ENCODE measurements around the gene SPDYE17.
"Not testable (repeated sequence)": the region's sequence is repeated elsewhere in the genome, so short reads cannot be mapped to it uniquely, and the experiment has no call there.

Gene SPDYE17

GRCh38 chr7:77032261-77032660 is at the start of gene SPDYE17:
SPDYE17 (minus strand) TSS chr7:77032361; CDS start chr7:77030570, 1,791 bp downstream.
- not testable (repeated sequence) for FAIRE-seq; DNase-seq (ENCODE audit: insufficient read length, low spot score)

DNA sequence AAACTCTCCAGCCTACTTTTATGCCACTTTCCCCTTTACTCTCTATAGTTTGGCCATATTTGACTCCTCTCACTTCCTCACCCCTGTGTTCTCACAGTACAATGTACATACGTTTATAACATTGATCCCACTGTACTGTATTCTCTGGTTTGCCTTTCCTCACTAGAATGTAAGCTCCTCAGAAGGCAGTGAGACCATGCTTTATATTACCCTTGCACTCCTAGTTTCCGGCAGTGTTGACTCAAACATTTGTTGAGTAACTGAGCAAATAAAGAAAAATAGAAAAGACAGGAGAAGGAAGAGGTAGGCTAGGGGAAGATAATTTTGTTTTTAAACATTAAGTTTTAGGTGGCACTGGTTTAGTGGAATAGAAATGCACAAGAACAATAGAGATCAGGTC is 48.1 kb upstream of the SPDYE17 start:
- DNase-seq (ENCODE audit: insufficient read length, low spot score); FAIRE-seq: not testable (repeated sequence)

DNA sequence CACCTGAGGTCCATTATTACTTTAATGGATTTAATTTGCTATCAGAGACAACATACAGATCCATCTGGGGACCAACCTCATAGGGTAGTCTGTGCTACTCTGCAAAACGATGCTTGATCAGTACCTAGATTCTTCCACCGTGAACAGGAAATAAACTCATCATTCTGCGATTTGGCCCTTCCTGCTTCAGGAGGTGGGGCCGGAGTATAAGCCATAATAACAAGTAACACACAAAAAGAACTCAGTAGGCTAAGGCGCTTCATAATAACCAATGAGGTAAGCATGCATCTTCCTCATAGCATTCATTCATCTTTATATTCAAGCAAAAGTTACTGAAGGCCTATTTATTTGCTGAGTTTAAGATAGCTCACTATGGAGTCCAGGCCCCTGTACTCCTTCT is 47.5 kb upstream of the SPDYE17 start:
- not testable (repeated sequence) for FAIRE-seq

GRCh38 chr7:77079112-77079511 is 47.0 kb upstream of the SPDYE17 start:
- DNase-seq (ENCODE audit: insufficient read length, low spot score); FAIRE-seq: not testable (repeated sequence)

More for the DNA sequence above, 47.5 kb upstream of the SPDYE17 start:
- DNase-seq (ENCODE audit: insufficient read length, low spot score) = not testable (repeated sequence)

- not testable (repeated sequence) for DNase-seq (ENCODE audit: insufficient read length, low spot score); FAIRE-seq
Observed at GRCh38 chr7:77077060-77077459, 44.9 kb upstream of the SPDYE17 start.

DNA sequence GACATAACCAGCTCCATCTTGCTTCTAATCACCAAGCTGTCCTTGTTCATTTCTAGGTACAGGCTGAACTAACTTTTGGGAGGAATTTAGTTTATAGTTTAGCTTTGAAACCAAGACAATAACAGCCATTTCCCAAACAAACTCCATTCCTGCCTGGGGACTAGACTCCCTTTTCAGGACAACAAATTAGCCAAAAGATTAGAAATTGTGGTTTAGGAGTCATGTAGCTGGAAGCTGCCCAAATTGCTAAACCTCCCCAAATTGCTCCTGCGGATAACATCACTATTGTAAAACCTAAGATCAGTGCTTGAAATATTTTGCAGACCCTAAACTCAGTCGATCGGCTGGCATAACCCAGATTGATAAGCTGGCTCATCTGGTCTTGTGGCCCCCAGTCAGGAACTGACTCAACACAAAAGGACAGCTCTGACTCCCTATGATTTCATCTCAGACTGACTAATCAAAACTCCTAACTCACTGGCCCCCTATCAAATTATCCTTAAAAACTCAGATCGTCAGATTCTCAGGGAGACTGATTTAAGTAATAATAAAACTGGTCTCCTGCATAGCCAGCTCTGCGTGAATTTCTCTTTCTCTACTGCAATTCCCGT is 42.7 kb upstream of the SPDYE17 start:
- DNase-seq (ENCODE audit: insufficient read length, low spot score) = not testable (repeated sequence)
- peak; percentile 90 for FAIRE-seq

- not testable (repeated sequence) for DNase-seq (ENCODE audit: insufficient read length, low spot score); FAIRE-seq
Observed at GRCh38 chr7:77071108-77071507, 38.9 kb upstream of the SPDYE17 start.

DNA sequence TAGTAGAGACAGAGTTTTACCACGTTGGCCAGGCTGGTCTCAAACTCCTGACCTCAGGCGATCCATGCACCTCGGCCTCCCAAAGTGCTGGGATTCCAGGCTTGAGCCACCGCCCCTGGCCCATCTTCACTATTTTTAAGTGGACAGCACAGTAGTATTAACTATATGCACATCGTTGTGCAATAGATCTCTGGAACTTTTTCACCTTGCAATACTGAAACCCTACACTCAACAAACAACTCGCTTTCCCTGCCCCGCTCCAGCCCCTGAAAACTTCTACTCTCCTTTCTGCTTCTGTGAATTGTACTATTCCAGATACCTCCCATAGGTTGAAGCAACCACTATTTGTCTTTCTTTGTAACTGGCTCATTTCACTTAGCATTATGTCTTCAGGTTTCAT is 33.7 kb upstream of the SPDYE17 start:
- DNase-seq (ENCODE audit: insufficient read length, low spot score); FAIRE-seq: not testable (repeated sequence)

GRCh38 chr7:77063732-77064131 is 31.6 kb upstream of the SPDYE17 start:
- DNase-seq (ENCODE audit: insufficient read length, low spot score); FAIRE-seq: not testable (repeated sequence)

DNA sequence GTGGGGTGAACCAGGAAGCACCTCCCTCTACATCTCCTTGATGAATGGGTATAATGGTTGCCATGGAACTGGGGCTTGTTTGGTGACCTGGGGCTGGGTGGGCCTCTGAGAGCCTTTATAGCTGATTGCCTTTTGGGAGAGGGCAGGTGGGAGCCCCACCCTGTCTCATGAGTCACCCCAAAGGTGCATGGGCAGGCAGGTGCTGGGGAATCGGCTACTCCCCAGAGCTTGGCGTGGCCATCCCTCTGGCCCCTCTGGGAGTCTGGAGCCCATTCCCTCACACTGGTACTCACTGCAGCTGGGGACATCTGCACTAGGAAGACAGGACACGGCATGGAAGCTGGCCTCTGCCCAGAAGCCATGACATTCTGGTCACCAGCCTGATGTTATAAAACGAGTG is 30.4 kb upstream of the SPDYE17 start, which contains the start of gene SPDYE18:
Gene SPDYE18, minus strand, starts transcription at position 2 of the 400 bp plus-strand sequence. CDS start 2,046 bp downstream, outside the sequence.
- not testable (repeated sequence) for FAIRE-seq; DNase-seq (ENCODE audit: insufficient read length, low spot score)

- not testable (repeated sequence) for DNase-seq (ENCODE audit: insufficient read length, low spot score); FAIRE-seq
Observed at GRCh38 chr7:77026349-77026748, 5.8 kb downstream of the SPDYE17 start.

DNA sequence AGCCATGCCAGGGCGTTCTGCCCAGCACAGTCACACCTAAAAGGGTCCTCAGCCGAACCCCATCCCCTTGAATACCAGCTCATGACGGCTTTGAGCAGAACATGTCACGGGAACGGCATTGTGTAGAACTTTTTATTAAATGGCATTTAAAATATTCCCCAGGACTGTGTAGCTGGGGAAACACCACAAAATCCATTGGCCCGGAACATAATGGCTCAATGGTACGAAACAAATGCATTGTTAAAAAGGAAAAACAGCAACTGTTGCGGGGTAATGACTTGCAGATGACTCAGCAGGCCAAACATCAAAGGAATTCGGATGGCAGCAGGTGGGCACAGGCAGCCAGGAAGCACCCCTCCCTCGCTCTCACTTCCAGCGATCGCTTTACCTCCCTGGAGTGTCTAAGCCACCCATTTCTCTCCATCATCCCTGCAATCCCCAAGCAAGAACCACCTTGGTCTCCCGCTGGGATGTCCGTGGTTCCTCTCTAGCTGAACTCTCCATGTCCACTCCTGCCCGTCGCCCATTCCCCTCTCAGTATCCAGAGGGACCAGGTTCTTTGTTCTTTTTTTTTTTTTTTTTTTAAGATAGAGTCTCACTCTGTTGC is 22.0 kb downstream of the SPDYE17 start:
- FAIRE-seq = peak; percentile 43
- not testable (repeated sequence) for DNase-seq (ENCODE audit: insufficient read length, low spot score)

GRCh38 chr7:77008000-77008399 is 24.2 kb downstream of the SPDYE17 start:
- FAIRE-seq = not testable (repeated sequence)
- DNase-seq (ENCODE audit: insufficient read length, low spot score) = peak; percentile 54

- peak; percentile 94 for FAIRE-seq
- DNase-seq (ENCODE audit: insufficient read length, low spot score) = not testable (repeated sequence)
Observed at GRCh38 chr7:77006127-77007110, 25.7 kb downstream of the SPDYE17 start.

GRCh38 chr7:77005461-77006057 is 26.6 kb downstream of the SPDYE17 start:
- not testable (repeated sequence) for FAIRE-seq; DNase-seq (ENCODE audit: insufficient read length, low spot score)

DNA sequence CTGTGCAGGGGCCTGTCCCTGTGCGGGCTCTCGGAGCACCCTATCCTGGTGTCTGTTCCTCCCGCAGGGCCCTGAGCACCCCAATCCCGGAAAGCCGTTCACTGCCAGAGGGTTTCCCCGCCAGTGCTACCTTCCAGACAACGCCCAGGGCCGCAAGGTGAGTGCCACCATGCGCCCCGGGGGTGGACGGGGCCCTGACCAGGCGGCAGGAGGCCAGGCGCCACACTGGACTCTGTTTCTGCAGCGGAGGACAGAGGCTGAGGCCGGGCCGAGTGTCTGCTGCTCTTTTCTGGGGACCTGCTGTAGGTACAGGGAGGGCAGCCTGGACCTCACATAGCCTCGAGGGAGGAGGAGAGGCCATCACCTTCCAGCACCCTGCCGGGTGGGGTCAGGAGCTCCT is 28.0 kb downstream of the SPDYE17 start:
- FAIRE-seq = not testable (repeated sequence)

DNA sequence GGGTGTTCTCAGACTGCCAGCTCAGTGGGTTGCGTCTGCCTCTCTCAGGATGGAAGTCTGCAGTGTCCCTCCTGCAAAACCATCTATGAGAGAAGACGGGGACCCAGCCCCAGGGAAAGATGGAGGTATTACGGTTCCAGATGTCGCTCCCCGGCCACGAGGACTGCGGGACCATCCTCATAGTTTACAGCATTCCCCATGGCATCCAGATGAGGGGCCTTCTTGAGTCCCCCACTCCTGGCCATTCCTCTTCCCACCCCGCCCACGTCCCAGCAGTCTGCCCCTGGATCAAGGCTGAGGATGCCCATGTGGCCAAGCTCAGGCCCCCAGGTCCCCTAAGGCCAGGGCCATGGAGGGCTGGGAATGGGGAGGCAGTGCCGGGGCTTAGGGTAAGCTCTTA is 28.9 kb downstream of the SPDYE17 start:
- not testable (repeated sequence) for DNase-seq (ENCODE audit: insufficient read length, low spot score); FAIRE-seq

More for the DNA sequence above, 28.0 kb downstream of the SPDYE17 start:
- not testable (repeated sequence) for DNase-seq (ENCODE audit: insufficient read length, low spot score)

DNA sequence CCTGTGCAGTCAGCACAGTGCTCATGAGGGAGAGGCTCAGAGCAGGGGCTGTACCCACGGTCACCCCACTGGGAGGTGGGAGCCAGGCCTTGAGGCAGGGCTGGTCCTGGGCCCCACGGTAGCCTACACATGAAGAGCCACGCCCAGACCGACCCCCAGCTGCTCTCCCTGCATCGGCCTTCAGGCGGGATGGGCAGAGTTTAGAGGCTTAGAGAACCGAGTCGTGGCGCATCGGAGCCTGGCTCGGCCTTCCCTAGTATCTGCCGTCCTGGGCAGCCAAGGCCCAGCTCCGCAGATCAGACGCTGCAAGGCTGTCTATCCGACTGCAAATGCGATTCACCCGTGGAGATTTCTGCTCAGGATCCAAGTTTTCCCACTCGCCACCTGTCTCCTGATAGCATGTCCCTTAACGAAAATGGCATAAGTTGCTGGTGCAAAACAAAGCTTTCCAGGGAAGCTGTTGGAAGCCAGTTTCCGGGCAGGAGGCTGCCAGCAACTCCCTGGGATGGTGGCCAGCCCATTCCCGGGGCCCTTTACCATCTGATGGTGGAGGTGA is 29.4 kb downstream of the SPDYE17 start:
- DNase-seq (ENCODE audit: insufficient read length, low spot score); FAIRE-seq: not testable (repeated sequence)

DNA sequence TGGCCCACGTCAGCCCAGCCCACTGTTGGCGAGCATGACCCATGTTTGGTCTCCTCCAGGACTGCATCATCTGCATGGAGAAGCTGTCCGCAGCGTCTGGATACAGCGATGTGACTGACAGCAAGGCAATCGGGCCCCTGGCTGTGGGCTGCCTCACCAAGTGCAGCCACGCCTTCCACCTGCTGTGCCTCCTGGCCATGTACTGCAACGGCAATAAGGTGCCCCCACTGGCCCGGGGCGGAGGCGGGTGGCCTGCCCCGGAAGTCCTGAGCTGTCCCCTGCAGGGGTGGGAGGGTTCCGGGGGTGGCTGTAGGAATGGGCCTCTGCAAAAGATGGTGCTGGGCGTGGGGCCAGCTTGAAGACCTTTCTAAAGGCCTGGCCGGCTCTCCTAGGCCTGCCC is 30.1 kb downstream of the SPDYE17 start:
- not testable (repeated sequence) for FAIRE-seq; DNase-seq (ENCODE audit: insufficient read length, low spot score)

Measured in H54 (cell line).